ENCODE data around the gene DIS3L2.
"Not testable (repeated sequence)": the region's sequence is repeated elsewhere in the genome, so short reads cannot be mapped to it uniquely, and the experiment has no call there.

The DIS3L2 gene

GRCh38 chr2:232379610-232380590 is 418.4 kb downstream of the DIS3L2 start:
- DNase-seq = not testable (repeated sequence)

GRCh38 chr2:232381204-232382031 is 419.9 kb downstream of the DIS3L2 start:
- DNase-seq = not testable (repeated sequence)

DNA sequence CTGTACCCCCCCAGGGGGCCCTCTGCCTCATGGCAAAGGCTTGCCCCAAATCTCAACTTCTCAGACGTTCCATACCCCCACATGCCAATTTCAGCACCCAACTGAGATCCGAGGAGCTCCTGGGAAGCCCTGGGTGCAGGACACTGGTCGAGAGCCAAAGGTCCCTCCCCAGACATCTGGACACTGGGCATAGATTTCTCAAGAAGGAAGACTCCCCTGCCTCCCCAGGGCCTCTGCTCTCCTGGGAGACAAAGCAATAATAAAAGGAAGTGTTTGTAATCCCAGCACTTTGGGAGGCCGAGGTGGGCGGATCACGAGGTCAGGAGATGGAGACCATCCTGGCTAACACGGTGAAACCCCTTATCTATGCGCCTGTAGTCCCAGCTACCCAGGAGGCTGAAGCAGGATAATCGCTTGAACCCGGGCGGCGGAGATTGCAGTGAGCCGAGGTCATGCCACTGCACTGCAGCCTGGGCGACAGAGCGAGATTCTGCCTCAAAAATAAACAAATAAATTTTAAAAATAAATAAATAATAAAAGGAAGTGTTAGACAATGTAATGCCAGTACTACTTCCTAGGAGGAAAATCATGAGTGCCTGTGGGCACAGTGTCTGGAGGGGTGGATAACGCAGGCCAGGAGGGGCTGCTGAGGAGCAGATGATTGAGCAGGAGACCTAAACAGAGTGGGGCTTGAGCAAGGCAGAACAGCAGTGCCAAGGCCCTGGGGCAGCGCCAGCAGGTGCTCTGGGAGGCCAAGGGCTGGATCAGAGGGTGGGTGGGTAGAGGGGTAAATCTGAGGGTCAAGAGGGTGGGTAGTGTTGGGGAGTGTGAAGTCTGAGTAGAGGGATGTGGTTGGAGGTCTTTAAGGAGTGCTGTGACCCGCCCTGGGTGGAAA is 421.1 kb downstream of the DIS3L2 start:
- no peak for DNase-seq

GRCh38 chr2:232384466-232384865 is 423.0 kb downstream of the DIS3L2 start:
- no peak for DNase-seq

DNA sequence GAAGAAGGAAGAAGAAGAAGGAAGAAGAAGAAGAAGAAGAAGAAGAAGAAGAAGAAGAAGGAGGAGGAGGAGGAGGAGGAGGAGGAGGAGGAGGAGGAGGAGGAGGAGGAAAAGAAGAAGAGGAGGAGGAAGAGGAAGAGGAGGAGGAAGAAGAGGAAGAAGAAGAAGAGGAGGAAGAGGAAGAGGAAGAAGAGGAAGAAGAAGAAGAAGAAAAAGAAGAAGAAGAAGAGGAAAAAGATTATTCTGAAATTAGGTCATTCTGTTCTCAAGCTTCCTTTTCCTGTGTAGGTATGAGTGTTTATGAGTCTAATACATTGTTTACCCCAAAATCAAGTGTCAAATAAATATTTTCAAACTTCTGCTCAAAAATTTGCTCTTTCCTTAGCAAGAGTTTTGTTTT is 423.5 kb downstream of the DIS3L2 start:
- not testable (repeated sequence) for DNase-seq

DNA sequence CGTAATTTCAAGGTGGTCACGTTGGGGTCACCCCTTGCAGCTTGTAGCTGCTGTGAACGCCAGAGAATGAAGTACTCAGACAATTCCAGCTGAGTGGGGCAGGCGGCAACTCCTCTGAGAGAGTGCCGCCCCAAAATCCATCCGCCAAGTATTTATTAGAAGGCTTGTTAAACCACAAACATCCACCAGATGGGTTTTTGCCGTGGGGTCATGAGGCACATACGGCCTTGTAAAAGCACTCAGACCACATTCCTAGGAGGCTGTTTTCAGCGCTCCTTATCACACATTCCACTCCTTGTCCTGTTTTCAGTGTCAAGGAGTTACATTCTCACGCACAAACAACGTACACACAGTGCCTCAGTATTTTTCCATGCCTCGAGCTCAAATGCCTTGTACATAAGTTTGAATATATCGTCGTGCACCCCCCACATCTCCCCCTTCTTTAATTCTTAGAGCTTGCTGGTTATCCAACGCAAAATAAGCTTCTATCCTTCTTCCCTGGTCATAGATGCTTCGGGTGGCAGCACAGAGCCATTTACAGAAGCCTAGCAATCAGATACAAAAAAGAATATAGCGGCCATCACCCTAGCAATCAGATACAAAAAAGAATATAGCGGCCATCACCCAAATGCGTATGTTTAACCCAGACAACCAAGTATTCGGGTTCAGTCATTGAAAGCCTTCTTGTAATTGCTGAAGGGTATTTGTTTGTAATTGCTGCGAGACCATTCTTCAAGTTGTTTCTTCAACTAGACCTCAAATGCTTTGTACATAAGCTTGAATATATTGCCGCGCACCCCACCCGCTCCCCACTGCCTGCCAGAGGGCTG is 424.4 kb downstream of the DIS3L2 start:
- DNase-seq = no peak

GRCh38 chr2:232386490-232386739 is 424.9 kb downstream of the DIS3L2 start:
- DNase-seq = no peak
